GM15510 (cell line): ENCODE measurements around the gene PCNT.

Experiments used
- POLR2A ChIP-seq: IDR thresholded peaks from 3 replicates; pipeline ENCODE4 v1.6.1; 2011; ENCODE audit warnings: borderline replicate concordance; ENCODE audit not compliant: insufficient read length; ENCODE audit errors: extremely low read depth

The PCNT gene

GRCh38 chr21:46468108-46468774 lies 144.3 kb downstream of the PCNT start:
- TF ChIP-seq POLR2A: no peak

- no peak for TF ChIP-seq POLR2A
Observed at GRCh38 chr21:46469275-46469674, 145.3 kb downstream of the PCNT start.

GRCh38 chr21:46471514-46471913 lies 147.6 kb downstream of the PCNT start:
- no peak for TF ChIP-seq POLR2A

GRCh38 chr21:46472246-46472645 lies 148.3 kb downstream of the PCNT start:
- no peak for TF ChIP-seq POLR2A

- TF ChIP-seq POLR2A: no peak
Observed at GRCh38 chr21:46474382-46474781, 150.4 kb downstream of the PCNT start.

GRCh38 chr21:46475296-46475695 lies 151.3 kb downstream of the PCNT start:
- no peak for TF ChIP-seq POLR2A

GRCh38 chr21:46477765-46478164 lies 153.8 kb downstream of the PCNT start:
- no peak for TF ChIP-seq POLR2A

GRCh38 chr21:46478910-46479309 lies 155.0 kb downstream of the PCNT start:
- TF ChIP-seq POLR2A: no peak

- TF ChIP-seq POLR2A: no peak
Observed at GRCh38 chr21:46480466-46480865, 156.5 kb downstream of the PCNT start.

GRCh38 chr21:46482225-46482845 lies 158.4 kb downstream of the PCNT start:
- TF ChIP-seq POLR2A: no peak

- TF ChIP-seq POLR2A: no peak
Observed at GRCh38 chr21:46482846-46483231, 158.9 kb downstream of the PCNT start.

GRCh38 chr21:46483300-46484295 lies 159.6 kb downstream of the PCNT start:
- TF ChIP-seq POLR2A: no peak

- TF ChIP-seq POLR2A: no peak
Observed at GRCh38 chr21:46486481-46487126, 162.6 kb downstream of the PCNT start.

GRCh38 chr21:46489162-46489663 lies 165.3 kb downstream of the PCNT start:
- TF ChIP-seq POLR2A: no peak

- no peak for TF ChIP-seq POLR2A
Observed at GRCh38 chr21:46489800-46490199, 165.8 kb downstream of the PCNT start.

GRCh38 chr21:46491553-46491952 lies 167.6 kb downstream of the PCNT start:
- TF ChIP-seq POLR2A: no peak

GRCh38 chr21:46492851-46493250 lies 168.9 kb downstream of the PCNT start:
- TF ChIP-seq POLR2A: no peak
